Small intestine (tissue), 7 donors: Measurements from ENCODE around the gene C2orf92. TPM values are rescaled to one million over a fixed set of nuclear protein-coding genes. Genes with fewer than 3 reads are reported as not detected.

Experiments used
- DNase-seq, 2 donors: peaks; one replicate each; pipeline versions ENCODE4 v3.0.0 to v3.0.0-alpha.2; 2013
- FAIRE-seq: peaks from 2 replicates; lab custom pipeline; 2012; peaks lifted over from hg19 to GRCh38; lab: Jason Lieb, UNC
- H3K27ac ChIP-seq, 3 donors: one replicate each; pipeline ENCODE4 v1.5.1; 2013; ENCODE audit warnings: low read length in 2 of 3, mild to moderate bottlenecking in 2 of 3, control low read depth in 1 of 3, inconsistent platforms in 1 of 3, low read depth in 1 of 3, moderate library complexity in 1 of 3
- H3K27me3 ChIP-seq, 3 donors: one replicate each; pipeline ENCODE4 v1.6.1; 2013; ENCODE audit warnings: low read length in 3 of 3, inconsistent platforms in 1 of 3; ENCODE audit not compliant: control insufficient read depth in 3 of 3, insufficient read depth in 3 of 3
- H3K36me3 ChIP-seq, 3 donors: one replicate each; pipeline ENCODE4 v1.6.1; 2013; ENCODE audit warnings: low read length in 3 of 3, inconsistent platforms in 1 of 3, low read depth in 1 of 3, mild to moderate bottlenecking in 1 of 3, moderate library complexity in 1 of 3; ENCODE audit not compliant: control insufficient read depth in 3 of 3, insufficient read depth in 2 of 3
- H3K4me1 ChIP-seq, 3 donors: one replicate each; pipeline ENCODE4 v1.6.1; 2013; ENCODE audit warnings: low read length in 2 of 3, inconsistent platforms in 1 of 3, low read depth in 1 of 3, mild to moderate bottlenecking in 1 of 3, moderate library complexity in 1 of 3; ENCODE audit not compliant: control insufficient read depth in 3 of 3, insufficient read depth in 2 of 3
- H3K4me3 ChIP-seq, 3 donors: one replicate each; pipeline ENCODE4 v1.5.1; 2013; ENCODE audit warnings: low read length in 3 of 3, control low read depth in 1 of 3, inconsistent platforms in 1 of 3, low read depth in 1 of 3, mild to moderate bottlenecking in 1 of 3, moderate library complexity in 1 of 3
- H3K9me3 ChIP-seq, 2 donors: one replicate each; pipeline ENCODE4 v1.6.1; 2013; ENCODE audit warnings: low read depth in 1 of 2, low read length in 1 of 2; ENCODE audit not compliant: control insufficient read depth in 2 of 2, insufficient read depth in 1 of 2
- WGBS, 3 donors: extraction: QIAGEN DNeasy Blood & Tissue Kit; methylation state at CpG; one replicate each; pipeline ENCODE4 v1.1.7; 2013; 5-methylcytosine and 5-hydroxymethylcytosine counted together
- polyA plus RNA-seq, 4 donors: library from polyadenylated mRNA; stranded (reverse) in 3 of 4; unstranded in 1 of 4; fragments of 200-250 nt in 3 of 4; fragments of 120-200 nt in 1 of 4; gene quantifications; one replicate each; pipeline versions ENCODE4 v1.2.1 to v1.2.3, GENCODE V29; 2013
- donor health status: healthy with polysubstance abuse.
- donor health status: control.
- donor health status: control.
- donor health status: Bipolar disorder and iron deficiency.
- donor health status: healthy.

Gene C2orf92
- polyA plus RNA-seq, 4 donors: 1.4 to 16.7 (median 11.1) TPM

- WGBS, 3 donors: 64 to 77% (median 69%) methylated on average over 4 of the region's 4 CpGs
- FAIRE-seq (no peak), DNase-seq (no peak)
- Histone ChIP-seq H3K9me3 (no peaks in the 10 kb centered on the region), H3K36me3 (peaks cover 0 to 10% (median 0%) of the 10 kb centered on the region in 3 donors), H3K27me3 (no peaks in the 10 kb centered on the region), H3K4me1 (peaks cover 0 to 2% (median 0%) of the 10 kb centered on the region in 3 donors), H3K27ac (no peak overlapping the region), H3K4me3 (no peak overlapping the region)
Observed at GRCh38 chr2:97741686-97742085, 72.2 kb downstream of the C2orf92 start.

GRCh38 chr2:97742381-97742847 is 72.9 kb downstream of the C2orf92 start:
- no peak for DNase-seq
- H3K27me3 ChIP-seq: no peaks in the 10 kb centered on the region
- peak overlapping the region in 1 of 3 donors; percentile 26 for H3K27ac ChIP-seq
- H3K36me3 ChIP-seq: peaks cover 0 to 10% (median 0%) of the 10 kb centered on the region in 3 donors
- WGBS, 3 donors: 59 to 74% (median 60%) methylated on average over 4 of the region's 4 CpGs
- FAIRE-seq: no peak
- H3K9me3 ChIP-seq: no peaks in the 10 kb centered on the region
- no peak overlapping the region for H3K4me3 ChIP-seq
- peaks cover 0 to 2% (median 0%) of the 10 kb centered on the region in 3 donors for H3K4me1 ChIP-seq

GRCh38 chr2:97743913-97744312 is 74.4 kb downstream of the C2orf92 start:
- H3K27ac ChIP-seq: no peak overlapping the region
- peaks cover 0 to 2% (median 0%) of the 10 kb centered on the region in 3 donors for H3K4me1 ChIP-seq
- no peak overlapping the region for H3K4me3 ChIP-seq
- no peak for FAIRE-seq
- DNase-seq: no peak
- H3K9me3 ChIP-seq: no peaks in the 10 kb centered on the region
- H3K27me3 ChIP-seq: no peaks in the 10 kb centered on the region
- 93 to 97% (median 95%) methylated on average over 6 of the region's 6 CpGs for WGBS, 3 donors
- peaks cover 0 to 11% (median 0%) of the 10 kb centered on the region in 3 donors for H3K36me3 ChIP-seq

GRCh38 chr2:97745474-97746174 is 76.1 kb downstream of the C2orf92 start:
- peaks cover 0 to 20% (median 0%) of the 10 kb centered on the region in 3 donors for H3K36me3 ChIP-seq
- DNase-seq: peak; percentile 9 to 34
- H3K9me3 ChIP-seq: no peaks in the 10 kb centered on the region
- FAIRE-seq: no peak
- H3K4me1 ChIP-seq: peaks cover 0 to 1% (median 0%) of the 10 kb centered on the region in 3 donors
- no peaks in the 10 kb centered on the region for H3K27me3 ChIP-seq
- no peak overlapping the region for H3K4me3 ChIP-seq
- no peak overlapping the region for H3K27ac ChIP-seq
- 42 to 64% (median 53%) methylated on average over 10 of the region's 10 CpGs for WGBS, 3 donors

- Histone ChIP-seq H3K27ac (no peak overlapping the region), H3K4me1 (no peaks in the 10 kb centered on the region), H3K27me3 (no peaks in the 10 kb centered on the region), H3K36me3 (peaks cover 0 to 19% (median 5%) of the 10 kb centered on the region in 3 donors), H3K4me3 (peak overlapping the region in 1 of 3 donors; percentile 8), H3K9me3 (no peaks in the 10 kb centered on the region)
- DNase-seq: peak in 1 of 2 donors; percentile 20
- FAIRE-seq: no peak
- WGBS, 3 donors: 59 to 72% (median 65%) methylated on average over 3 of the region's 3 CpGs
Observed at GRCh38 chr2:97747285-97747684, 77.8 kb downstream of the C2orf92 start.

GRCh38 chr2:97747716-97748115 is 78.2 kb downstream of the C2orf92 start:
- Histone ChIP-seq H3K4me1 (no peaks in the 10 kb centered on the region), H3K4me3 (peak overlapping the region in 1 of 3 donors; percentile 8), H3K27ac (no peak overlapping the region), H3K9me3 (no peaks in the 10 kb centered on the region), H3K36me3 (peaks cover 0 to 19% (median 5%) of the 10 kb centered on the region in 3 donors), H3K27me3 (no peaks in the 10 kb centered on the region)
- 79 to 90% (median 89%) methylated on average over 4 of the region's 4 CpGs for WGBS, 3 donors
- no peak for FAIRE-seq
- no peak for DNase-seq

- DNase-seq (no peak), FAIRE-seq (no peak)
- no peaks in the 10 kb centered on the region for H3K4me1 ChIP-seq
- H3K27ac ChIP-seq: no peak overlapping the region
- no peaks in the 10 kb centered on the region for H3K27me3 ChIP-seq
- H3K36me3 ChIP-seq: peaks cover 0 to 17% (median 5%) of the 10 kb centered on the region in 3 donors
- no peak overlapping the region for H3K4me3 ChIP-seq
- no peaks in the 10 kb centered on the region for H3K9me3 ChIP-seq
- 67 to 85% (median 76%) methylated on average over 5 of the region's 5 CpGs for WGBS, 3 donors
Observed at GRCh38 chr2:97749581-97749980, 80.1 kb downstream of the C2orf92 start.

GRCh38 chr2:97750017-97750416 is 80.5 kb downstream of the C2orf92 start:
- H3K27me3 ChIP-seq: no peaks in the 10 kb centered on the region
- H3K4me1 ChIP-seq: no peaks in the 10 kb centered on the region
- FAIRE-seq (no peak), DNase-seq (no peak)
- H3K9me3 ChIP-seq: no peaks in the 10 kb centered on the region
- no peak overlapping the region for H3K27ac ChIP-seq
- 97 to 100% (median 98%) methylated on average over 4 of the region's 4 CpGs for WGBS, 3 donors
- no peak overlapping the region for H3K4me3 ChIP-seq
- peaks cover 0 to 19% (median 5%) of the 10 kb centered on the region in 3 donors for H3K36me3 ChIP-seq
